ENCODE results near the gene TMPRSS11B. TPM values are rescaled to one million over a fixed set of nuclear protein-coding genes. Genes with fewer than 3 reads are reported as not detected.

The TMPRSS11B gene
- total and polyA plus RNA-seq, 2 of the 13 experiments (the other 11 are each of a cell fraction or from before 2014, with no cell fraction given): not detected

DNA sequence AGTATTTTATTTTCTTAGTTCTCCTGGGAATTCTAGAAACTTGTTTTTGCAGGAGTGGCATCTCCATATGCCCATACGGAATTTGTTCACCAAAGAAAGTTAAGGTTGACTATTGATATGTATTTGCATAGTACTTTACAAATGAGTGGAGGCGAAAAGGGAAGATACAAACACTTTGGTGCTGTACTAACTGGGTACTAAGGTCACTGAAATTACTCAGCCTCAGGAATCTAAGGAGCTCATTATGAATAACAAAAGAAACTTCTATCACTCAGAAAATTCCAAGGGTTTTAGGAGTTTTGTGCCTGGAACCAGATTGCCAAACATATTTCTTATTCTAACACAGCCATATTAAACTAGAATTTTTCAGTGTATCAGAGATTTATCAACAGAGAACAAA lies 27.4 kb upstream of the TMPRSS11B start:
- in situ Hi-C loops (cut with HindIII; ENCODE audit: extremely low pct_ligation_motif_present, low pct_unique_long_range_greater_than_20kb): no loop called here
- FAIRE-seq (no peak), ATAC-seq (no peak)

GRCh38 chr4:68272380-68272779 lies 26.9 kb upstream of the TMPRSS11B start:
- Histone ChIP-seq H3K27ac (ENCODE audit: extremely low read length, insufficient read depth, low read length) (no peak overlapping the region), H3K27me3 (ENCODE audit: control insufficient read depth in 1 of 2, insufficient read depth in 2 of 2, low read length in 2 of 2) (no peaks in the 10 kb centered on the region; a peak in 1 of 5 replicates), H3K4me2 (ENCODE audit: low read depth, low read length) (no peak overlapping the region), H2AFZ (ENCODE audit: low read length) (no peak overlapping the region), H3K9me3 (ENCODE audit: low read length) (0 out of 2 replicates have a peak, but pooled peaks cover 10% of the 10 kb centered on the region), H3K4me1 (ENCODE audit: insufficient read depth, low read length) (peaks cover 5% of the 10 kb centered on the region; the same call in 1 of the 2 replicates), H3K9ac (ENCODE audit: insufficient read depth, low read depth, low read length) (no peak overlapping the region), H3K36me3 (replicated peaks in 1 of 2; ENCODE audit: control insufficient read depth in 1 of 2, insufficient read depth in 2 of 2, low read length in 2 of 2) (no peaks in the 10 kb centered on the region), H3K79me2 (ENCODE audit: insufficient read depth, low read length) (no peaks in the 10 kb centered on the region), H3K4me3 (replicated peaks in 1 of 3; ENCODE audit: insufficient read depth in 1 of 3, low read depth in 2 of 3, low read length in 3 of 3) (no peak overlapping the region), H4K20me1 (ENCODE audit: insufficient read depth, low read length) (no peaks in the 10 kb centered on the region)
- ATAC-seq: no peak
- ChIA-PET CTCF (ENCODE audit: low intra/inter-chr PET ratio, low total read pairs) (interaction anchor here (3.4 kb wide), 1 partner anchor 103 kb away, joined by 27 read pairs; no protein-coding TSS in a partner anchor), POLR2A (no interaction called here)
- FAIRE-seq: no peak
- TF ChIP-seq NCOR1 (IDR thresholded peaks at IDR 0.05; ENCODE audit: borderline replicate concordance, low read length): no peak
- TF ChIP-seq ZBTB42 (CRISPR knock-in tag; IDR thresholded peaks at IDR 0.05): no peak
- no peak for TF ChIP-seq AGO1 (IDR thresholded peaks at IDR 0.05; ENCODE audit: low read depth, low read length, poor library complexity, severe bottlenecking)
- TF ChIP-seq NFIC (IDR thresholded peaks at IDR 0.05; ENCODE audit: low read length): no peak
- TF ChIP-seq FOXO4 (CRISPR knock-in tag; conservative IDR thresholded peaks at IDR 0.05): no peak
- TF ChIP-seq SUZ12 (IDR thresholded peaks at IDR 0.05; ENCODE audit: low read depth, low read length): no peak
- no peak for TF ChIP-seq ZNF749 (CRISPR knock-in tag; IDR thresholded peaks at IDR 0.05; ENCODE audit: borderline replicate concordance)
- TF ChIP-seq RAD21 (CRISPR knock-in tag; IDR thresholded peaks at IDR 0.05): no peak
- TF ChIP-seq GZF1 (CRISPR knock-in tag; IDR thresholded peaks at IDR 0.05): no peak
- no peak for TF ChIP-seq ZBTB21 (CRISPR knock-in tag; IDR thresholded peaks at IDR 0.05)
- WGBS (ENCODE audit: low lambda C conversion rate): 96% methylated on average over 2 of the region's 2 CpGs
- no peak for DNase-seq (ENCODE audit: low spot score)
- no TSS peak for BruUV-seq (replicated peaks)
- in situ Hi-C loops (cut with HindIII; ENCODE audit: extremely low pct_ligation_motif_present, low pct_unique_long_range_greater_than_20kb) (no loop called here), intact Hi-C loops (cut with micrococcal nuclease; ENCODE audit: unreplicated experiment) (loop anchor here (1.0 to 5.0 kb wide), 3 partner anchors 104 to 1345 kb away; no protein-coding TSS in a partner anchor)

More for the DNA sequence above, 27.4 kb upstream of the TMPRSS11B start:
- DNase-seq (ENCODE audit: low spot score): no peak
- POLR2A ChIA-PET: no interaction called here
- BruUV-seq (replicated peaks): no TSS peak
- Histone ChIP-seq H3K27me3 (ENCODE audit: control insufficient read depth in 1 of 2, insufficient read depth in 2 of 2, low read length in 2 of 2) (no peaks in the 10 kb centered on the region; a peak in 1 of 5 replicates), H3K9me3 (ENCODE audit: low read length) (0 out of 2 replicates have a peak, but pooled peaks cover 10% of the 10 kb centered on the region), H3K27ac (ENCODE audit: extremely low read length, insufficient read depth, low read length) (no peak overlapping the region), H3K4me1 (ENCODE audit: insufficient read depth, low read length) (no peaks in the 10 kb centered on the region; the same call in 1 of the 2 replicates), H3K4me3 (replicated peaks in 1 of 3; ENCODE audit: insufficient read depth in 1 of 3, low read depth in 2 of 3, low read length in 3 of 3) (no peak overlapping the region), H4K20me1 (ENCODE audit: insufficient read depth, low read length) (no peaks in the 10 kb centered on the region), H3K36me3 (replicated peaks in 1 of 2; ENCODE audit: control insufficient read depth in 1 of 2, insufficient read depth in 2 of 2, low read length in 2 of 2) (no peaks in the 10 kb centered on the region), H2AFZ (ENCODE audit: low read length) (no peak overlapping the region), H3K79me2 (ENCODE audit: insufficient read depth, low read length) (no peaks in the 10 kb centered on the region), H3K4me2 (ENCODE audit: low read depth, low read length) (no peak overlapping the region), H3K9ac (ENCODE audit: insufficient read depth, low read depth, low read length) (no peak overlapping the region)
- CTCF ChIA-PET (ENCODE audit: low intra/inter-chr PET ratio, low total read pairs): interaction anchor here (3.4 kb wide), 1 partner anchor 103 kb away, joined by 27 read pairs; no protein-coding TSS in a partner anchor
- WGBS (ENCODE audit: low lambda C conversion rate): 11% methylated on average over 2 of the region's 2 CpGs
- intact Hi-C loops (cut with micrococcal nuclease; ENCODE audit: unreplicated experiment): loop anchor here (1.0 to 5.0 kb wide), 3 partner anchors 103 to 1344 kb away; no protein-coding TSS in a partner anchor
- TF ChIP-seq ZNF724P (CRISPR knock-in tag; IDR thresholded peaks at IDR 0.05; ENCODE audit: borderline replicate concordance) (no peak), POGZ (CRISPR knock-in tag; IDR thresholded peaks at IDR 0.05) (no peak), ZMYM4 (CRISPR knock-in tag; IDR thresholded peaks at IDR 0.05) (no peak), SIX1 (CRISPR knock-in tag; IDR thresholded peaks at IDR 0.05; ENCODE audit: borderline replicate concordance) (no peak), SMYD3 (CRISPR knock-in tag; IDR thresholded peaks at IDR 0.05) (no peak), DDIT3 (CRISPR knock-in tag; IDR thresholded peaks at IDR 0.05) (no peak)
